IMR-90 (cell line): ENCODE measurements around the gene MRPS26. TPM values are rescaled to one million over a fixed set of nuclear protein-coding genes. Genes with fewer than 3 reads are reported as not detected.

ENCODE experiments used
- ATAC-seq: fragments of 200-7000 bp; cut with Tn5 transposase; 2 replicates; pipeline ENCODE4 v1.9.1; 2020; ENCODE audit warnings: low read depth, mild to moderate bottlenecking, moderate library complexity
- BruUV-seq: library from RNA; stranded (reverse); fragments of 400-500 nt; replicated peaks from 2 replicates; lab custom pipeline; 2021; lab: Mats Ljungman, UMichigan
- CTCF ChIA-PET: fragments of 300-600 bp; formaldehyde crosslinking; extraction: SDS; loops from one replicate; lab custom pipeline; 2021; ENCODE audit warnings: antibody characterized with exemption; lab: Yijun Ruan, JAX
- POLR2A ChIA-PET: fragments of 300-600 bp; sonication (Branson Sonifier 250); formaldehyde crosslinking; loops from one replicate; lab custom pipeline; 2022; ENCODE audit warnings: antibody characterized with exemption; ENCODE audit not compliant: unreplicated experiment; lab: Charles Lee
- DNase-seq: peaks from one replicate; pipeline ENCODE4 v3.0.0; 2013
- H2AFZ ChIP-seq: replicated peaks from 2 replicates; pipeline ENCODE3; 2013; ENCODE audit warnings: low read length, mild to moderate bottlenecking; ENCODE audit not compliant: poor library complexity
- H2AK5ac ChIP-seq: 2 replicates; pipeline ENCODE4 v1.6.1; 2013; ENCODE audit warnings: low read depth, low read length, inconsistent platforms
- H2AK9ac ChIP-seq: replicated peaks from 2 replicates; pipeline ENCODE3; 2013; ENCODE audit warnings: mild to moderate bottlenecking, low read depth, low read length, moderate library complexity; ENCODE audit not compliant: poor library complexity
- H2BK120ac ChIP-seq: 2 replicates; pipeline ENCODE4 v1.6.1; 2013; ENCODE audit warnings: low read depth, low read length, inconsistent platforms
- H2BK15ac ChIP-seq: 3 replicates; pipeline ENCODE4 v1.6.1; 2013; ENCODE audit warnings: low read depth, low read length, inconsistent platforms
- H2BK20ac ChIP-seq: 2 replicates; pipeline ENCODE4 v1.6.1; 2013; ENCODE audit warnings: low read depth, mild to moderate bottlenecking, inconsistent platforms, low read length, moderate library complexity
- H2BK5ac ChIP-seq: 2 replicates; pipeline ENCODE4 v1.6.1; 2013; ENCODE audit warnings: mild to moderate bottlenecking, low read depth, low read length, inconsistent platforms; ENCODE audit not compliant: poor library complexity, severe bottlenecking
- H3K14ac ChIP-seq: replicated peaks from 2 replicates; pipeline ENCODE4 v1.6.1; 2013; ENCODE audit warnings: low read depth, low read length, inconsistent platforms
- H3K18ac ChIP-seq: 2 replicates; pipeline ENCODE4 v1.6.1; 2013; ENCODE audit warnings: low read depth, low read length, control low read depth
- H3K23ac ChIP-seq: 2 replicates; pipeline ENCODE4 v1.6.1; 2013; ENCODE audit warnings: low read depth, low read length, inconsistent platforms
- H3K27ac ChIP-seq: 2 replicates; pipeline ENCODE4 v1.5.1; 2013; ENCODE audit warnings: mild to moderate bottlenecking, control low read depth, low read length; ENCODE audit not compliant: insufficient read depth
- H3K27me3 ChIP-seq: 2 replicates; pipeline ENCODE4 v1.6.1; 2013; ENCODE audit warnings: low read length; ENCODE audit not compliant: control insufficient read depth, insufficient read depth
- H3K36me3 ChIP-seq: 2 replicates; pipeline ENCODE4 v1.6.1; 2013; ENCODE audit warnings: low read length, mixed read lengths; ENCODE audit not compliant: control insufficient read depth, insufficient read depth
- H3K4ac ChIP-seq: 2 replicates; pipeline ENCODE4 v1.6.1; 2013; ENCODE audit warnings: low read depth, low read length, inconsistent platforms
- H3K4me1 ChIP-seq: 2 replicates; pipeline ENCODE4 v1.6.1; 2013; ENCODE audit warnings: low read length, mixed read lengths; ENCODE audit not compliant: control insufficient read depth, insufficient read depth
- H3K4me2 ChIP-seq: 2 replicates; pipeline ENCODE4 v1.6.1; 2013; ENCODE audit warnings: low read depth, mild to moderate bottlenecking, control low read depth, low read length, moderate library complexity
- H3K4me3 ChIP-seq: 2 replicates; pipeline ENCODE4 v1.5.1; 2013; ENCODE audit warnings: low read depth, mild to moderate bottlenecking, control low read depth, low read length, moderate library complexity; ENCODE audit not compliant: insufficient read depth
- H3K56ac ChIP-seq: 2 replicates; pipeline ENCODE4 v1.6.1; 2013; ENCODE audit warnings: low read length, inconsistent platforms; ENCODE audit not compliant: insufficient read depth; ENCODE audit errors: extremely low read depth
- H3K79me1 ChIP-seq, 2 experiments: 2 replicates each; pipeline ENCODE4 v1.6.1; 2013; ENCODE audit warnings: low read length in 2 of 2, inconsistent platforms in 1 of 2, low read depth in 1 of 2
- H3K9ac ChIP-seq: 2 replicates; pipeline ENCODE4 v1.6.1; 2013; ENCODE audit warnings: low read depth, low read length, control low read depth
- H3K9me1 ChIP-seq: 2 replicates; pipeline ENCODE4 v1.6.1; 2013; ENCODE audit warnings: low read length, inconsistent platforms; ENCODE audit not compliant: insufficient read depth
- H3K9me3 ChIP-seq: 2 replicates; pipeline ENCODE4 v1.6.1; 2013; ENCODE audit warnings: low read length; ENCODE audit not compliant: control insufficient read depth, insufficient read depth
- H4K20me1 ChIP-seq: 2 replicates; pipeline ENCODE4 v1.6.1; 2013; ENCODE audit warnings: low read length, inconsistent platforms; ENCODE audit not compliant: insufficient read depth
- H4K5ac ChIP-seq: 2 replicates; pipeline ENCODE4 v1.6.1; 2013; ENCODE audit warnings: mild to moderate bottlenecking, low read depth, low read length, control low read depth
- H4K8ac ChIP-seq, 2 experiments: 2 replicates each; pipeline ENCODE4 v1.6.1; 2013; ENCODE audit warnings: low read depth in 2 of 2, low read length in 2 of 2, control low read depth in 1 of 2, inconsistent platforms in 1 of 2
- H4K91ac ChIP-seq: 2 replicates; pipeline ENCODE4 v1.6.1; 2013; ENCODE audit warnings: low read depth, low read length, inconsistent platforms; ENCODE audit not compliant: insufficient read depth
- BHLHE40 ChIP-seq: fragments of 150-350 bp; IDR thresholded peaks from 2 replicates; pipeline ENCODE4 v1.6.1; 2016; ENCODE audit warnings: mild to moderate bottlenecking, low read depth, low read length
- CEBPB ChIP-seq: IDR thresholded peaks from 2 replicates; pipeline ENCODE4 v1.6.1; 2012; ENCODE audit warnings: low read depth, low read length, improper control_type of control experiment
- ELK1 ChIP-seq: fragments of 150-350 bp; IDR thresholded peaks from 2 replicates; pipeline ENCODE4 v1.6.1; 2016; ENCODE audit warnings: low read depth, mild to moderate bottlenecking, low read length, moderate library complexity, borderline replicate concordance
- FOS ChIP-seq: fragments of 150-350 bp; IDR thresholded peaks from 2 replicates; pipeline ENCODE4 v1.6.1; 2016; ENCODE audit warnings: low read depth, low read length
- MAFK ChIP-seq: IDR thresholded peaks from 2 replicates; pipeline ENCODE4 v1.6.1; 2012; ENCODE audit warnings: low read depth, low read length, improper control_type of control experiment
- MAZ ChIP-seq: IDR thresholded peaks from 2 replicates; pipeline ENCODE4 v1.6.1; 2012; ENCODE audit warnings: low read depth, mild to moderate bottlenecking, low read length, improper control_type of control experiment, moderate library complexity, borderline replicate concordance
- NFE2L2 ChIP-seq: fragments of 150-350 bp; IDR thresholded peaks from 2 replicates; pipeline ENCODE4 v1.6.1; 2016; ENCODE audit warnings: low read depth, mild to moderate bottlenecking, low read length
- POLR2A ChIP-seq: IDR thresholded peaks from 2 replicates; pipeline ENCODE4 v1.6.1; 2012; ENCODE audit warnings: mild to moderate bottlenecking, low read depth, low read length
- RAD21 ChIP-seq: IDR thresholded peaks from 2 replicates; pipeline ENCODE4 v1.6.1; 2012; ENCODE audit warnings: low read length, improper control_type of control experiment
- RCOR1 ChIP-seq: IDR thresholded peaks from 2 replicates; pipeline ENCODE4 v1.6.1; 2012; ENCODE audit warnings: mild to moderate bottlenecking, low read length, improper control_type of control experiment; ENCODE audit not compliant: insufficient replicate concordance
- RFX5 ChIP-seq: IDR thresholded peaks from 2 replicates; pipeline ENCODE4 v1.8.0; 2012; ENCODE audit warnings: low read depth, mild to moderate bottlenecking, low read length, moderate library complexity
- SMC3 ChIP-seq: fragments of 150-350 bp; IDR thresholded peaks from 2 replicates; pipeline ENCODE4 v1.6.1; 2016; ENCODE audit warnings: low read depth, mild to moderate bottlenecking, antibody characterized with exemption, low read length, moderate library complexity
- USF2 ChIP-seq: fragments of 150-350 bp; IDR thresholded peaks from 2 replicates; pipeline ENCODE4 v1.6.1; 2017; ENCODE audit warnings: mild to moderate bottlenecking, antibody characterized with exemption, low read length, low read depth
- WGBS, 2 experiments: methylation state at CpG; one replicate each; pipeline versions ENCODE4 v1.1.5 to v1.1.7; 2013; ENCODE audit warnings: missing lambda C conversion rate in 2 of 2; ENCODE audit not compliant: insufficient read length in 1 of 2; ENCODE audit errors: extremely low coverage in 2 of 2; 5-methylcytosine and 5-hydroxymethylcytosine counted together
- dilution Hi-C: fragments of 300-500 bp; cut with HindIII; formaldehyde crosslinking; loops from one replicate; pipeline ENCODE4 v1.14.3; 2018; ENCODE audit warnings: low sequenced_read_pairs; ENCODE audit not compliant: unreplicated experiment
- in situ Hi-C: fragments of 300-500 bp; cut with MboI; formaldehyde crosslinking; loops from 3 replicates; pipeline ENCODE4 v1.14.3; 2019; ENCODE audit warnings: low sequenced_read_pairs, inconsistent platforms, mixed read lengths
- intact Hi-C: fragments of 100-400 bp; cut with micrococcal nuclease; formaldehyde crosslinking; loops from 2 replicates; pipeline ENCODE4 v1.10.0; 2022
- polyA plus RNA-seq, 3 experiments: library from polyadenylated mRNA; depleted of rRNA; stranded (reverse); fragments of >200 nt; gene quantifications; 2 replicates each; pipeline ENCODE4 v1.2.3, GENCODE V29; 2012; ENCODE audit warnings: low replicate concordance in 1 of 3
- total RNA-seq: library from RNA; depleted of rRNA; stranded (reverse); fragments of >200 nt; gene quantifications from 2 replicates; pipeline ENCODE4 v1.2.3, GENCODE V29; 2012
- TF ChIP-seq, protein P1 (sequence below): conservative IDR thresholded peaks from 2 replicates; pipeline ENCODE4 v1.5.1; 2012; ENCODE audit warnings: mild to moderate bottlenecking, low read depth, low read length, improper control_type of control experiment

Gene MRPS26
- total and polyA plus RNA-seq, 2 of the 4 experiments (the other 2 are of a cell fraction), result 22.2 to 38.6 TPM

DNA sequence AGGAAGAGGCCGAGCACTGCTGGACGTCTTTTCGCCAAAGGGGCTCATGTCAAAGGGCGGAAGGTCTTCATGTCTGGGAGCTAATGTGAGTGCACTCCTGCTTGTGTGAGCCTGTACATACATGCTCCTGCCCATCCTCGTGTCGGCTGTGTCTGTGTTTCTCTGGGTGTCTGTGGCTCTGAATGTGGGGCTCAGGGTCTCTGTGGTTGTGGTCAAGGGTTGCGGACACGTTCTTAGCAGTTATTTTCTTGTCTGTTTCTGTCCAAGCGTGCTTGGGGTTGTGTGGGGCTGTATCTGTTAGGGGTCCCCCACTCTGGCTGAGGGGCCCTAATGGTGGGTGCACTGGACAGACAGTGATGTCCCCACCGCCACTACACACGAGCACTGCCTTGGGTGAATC lies 35.8 kb downstream of the MRPS26 start:
- H2BK15ac ChIP-seq, result no peak overlapping the region
- dilution Hi-C loops, result no loop called here
- H2AFZ ChIP-seq, result peak overlapping the region; percentile 58

More for the DNA sequence above, 35.8 kb downstream of the MRPS26 start:
- DNase-seq (no peak), ATAC-seq (no peak)
- Histone ChIP-seq H3K56ac (no peak overlapping the region), H3K4ac (no peak overlapping the region), H3K18ac (no peak overlapping the region), H3K23ac (no peak overlapping the region), H2BK20ac (no peak overlapping the region), H2AK9ac (no peak overlapping the region), H4K5ac (no peak overlapping the region), H4K91ac (no peak overlapping the region), H3K9me1 (peaks cover 2% of the 10 kb centered on the region; the same call in 1 of the 2 replicates), H4K20me1 (no peaks in the 10 kb centered on the region), H3K4me2 (no peak overlapping the region), H3K79me1 (no peaks in the 10 kb centered on the region), H3K9me3 (no peaks in the 10 kb centered on the region; the same call in 1 of the 2 replicates), H3K27ac (no peak overlapping the region), H3K14ac (no peak overlapping the region), H2AK5ac (no peak overlapping the region), H3K9ac (no peak overlapping the region), H3K36me3 (no peaks in the 10 kb centered on the region), H2BK5ac (no peak overlapping the region), H3K4me1 (no peaks in the 10 kb centered on the region; the same call in 1 of the 2 replicates), H3K4me3 (no peak overlapping the region), H3K27me3 (peaks cover 52% of the 10 kb centered on the region), H2BK120ac (no peak overlapping the region), H4K8ac (no peak overlapping the region)
- 90% methylated on average over 4 of the region's 11 CpGs; no CpG with 5 or more reads in 1 of the 2 experiments for WGBS, 2 experiments
- intact Hi-C loops, result no loop called here
- CTCF ChIA-PET, result no interaction called here
- BruUV-seq, result no TSS peak
- POLR2A ChIA-PET, result no interaction called here
- in situ Hi-C loops, result no loop called here
- TF ChIP-seq RAD21 (no peak), MAFK (no peak), POLR2A (no peak), ELK1 (no peak), NFE2L2 (no peak), CEBPB (no peak), SMC3 (no peak), RCOR1 (no peak), USF2 (no peak), FOS (no peak), MAZ (no peak), BHLHE40 (no peak), RFX5 (no peak)
- TF ChIP-seq, protein P1, sequence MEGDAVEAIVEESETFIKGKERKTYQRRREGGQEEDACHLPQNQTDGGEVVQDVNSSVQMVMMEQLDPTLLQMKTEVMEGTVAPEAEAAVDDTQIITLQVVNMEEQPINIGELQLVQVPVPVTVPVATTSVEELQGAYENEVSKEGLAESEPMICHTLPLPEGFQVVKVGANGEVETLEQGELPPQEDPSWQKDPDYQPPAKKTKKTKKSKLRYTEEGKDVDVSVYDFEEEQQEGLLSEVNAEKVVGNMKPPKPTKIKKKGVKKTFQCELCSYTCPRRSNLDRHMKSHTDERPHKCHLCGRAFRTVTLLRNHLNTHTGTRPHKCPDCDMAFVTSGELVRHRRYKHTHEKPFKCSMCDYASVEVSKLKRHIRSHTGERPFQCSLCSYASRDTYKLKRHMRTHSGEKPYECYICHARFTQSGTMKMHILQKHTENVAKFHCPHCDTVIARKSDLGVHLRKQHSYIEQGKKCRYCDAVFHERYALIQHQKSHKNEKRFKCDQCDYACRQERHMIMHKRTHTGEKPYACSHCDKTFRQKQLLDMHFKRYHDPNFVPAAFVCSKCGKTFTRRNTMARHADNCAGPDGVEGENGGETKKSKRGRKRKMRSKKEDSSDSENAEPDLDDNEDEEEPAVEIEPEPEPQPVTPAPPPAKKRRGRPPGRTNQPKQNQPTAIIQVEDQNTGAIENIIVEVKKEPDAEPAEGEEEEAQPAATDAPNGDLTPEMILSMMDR, result no peak
